Measurements from ENCODE around the gene LYRM1.
"Not testable (repeated sequence)": the region's sequence is repeated elsewhere in the genome, so short reads cannot be mapped to it uniquely, and the experiment has no call there.

LYRM1 gene

GRCh38 chr16:20860995-20861394 lies 39.6 kb upstream of the LYRM1 start:
- Histone ChIP-seq H3K4me1 (ENCODE audit: control insufficient read depth, insufficient read depth, low read length) (peaks cover 18% of the 10 kb centered on the region), H3K36me3 (ENCODE audit: control insufficient read depth in 2 of 2, insufficient read depth in 2 of 2, low read length in 2 of 2) (peaks cover 12 to 23% of the 10 kb centered on the region in 2 donors)
- not testable (repeated sequence) for H3K4me3 ChIP-seq (ENCODE audit: low read length in 2 of 2); H3K27ac ChIP-seq (ENCODE audit: low read length); H3K9ac ChIP-seq (ENCODE audit: low read length in 2 of 2); H3K9me3 ChIP-seq (ENCODE audit: control insufficient read depth in 2 of 2, low read length in 2 of 2); H3K27me3 ChIP-seq (ENCODE audit: control insufficient read depth in 1 of 2, insufficient read depth in 2 of 2, low read length in 2 of 2)

- peaks cover 31% of the 10 kb centered on the region for H3K4me1 ChIP-seq (ENCODE audit: control insufficient read depth, insufficient read depth, low read length)
- H3K27ac ChIP-seq (ENCODE audit: low read length): no peak overlapping the region
- H3K36me3 ChIP-seq (ENCODE audit: control insufficient read depth in 2 of 2, insufficient read depth in 2 of 2, low read length in 2 of 2): peaks cover 10 to 20% of the 10 kb centered on the region in 2 donors
- H3K4me3 ChIP-seq (ENCODE audit: low read length in 2 of 2): no peak overlapping the region
- no peaks in the 10 kb centered on the region for H3K27me3 ChIP-seq (ENCODE audit: control insufficient read depth in 1 of 2, insufficient read depth in 2 of 2, low read length in 2 of 2)
- no peaks in the 10 kb centered on the region for H3K9me3 ChIP-seq (ENCODE audit: control insufficient read depth in 2 of 2, low read length in 2 of 2)
- H3K9ac ChIP-seq (ENCODE audit: low read length in 2 of 2): no peak overlapping the region
These were observed 38.2 kb upstream of the LYRM1 start for GRCh38 chr16:20862162-20862960.

GRCh38 chr16:20864376-20864775 lies 36.2 kb upstream of the LYRM1 start:
- peaks cover 52% of the 10 kb centered on the region for H3K4me1 ChIP-seq (ENCODE audit: control insufficient read depth, insufficient read depth, low read length)
- not testable (repeated sequence) for H3K9me3 ChIP-seq (ENCODE audit: control insufficient read depth in 2 of 2, low read length in 2 of 2); H3K4me3 ChIP-seq (ENCODE audit: low read length in 2 of 2); H3K27ac ChIP-seq (ENCODE audit: low read length); H3K27me3 ChIP-seq (ENCODE audit: control insufficient read depth in 1 of 2, insufficient read depth in 2 of 2, low read length in 2 of 2)
- peak overlapping the region in 1 of 2 donors; percentile 29 for H3K9ac ChIP-seq (ENCODE audit: low read length in 2 of 2)
- H3K36me3 ChIP-seq (ENCODE audit: control insufficient read depth in 2 of 2, insufficient read depth in 2 of 2, low read length in 2 of 2): peaks cover 10 to 20% of the 10 kb centered on the region in 2 donors

- H3K9ac ChIP-seq (ENCODE audit: low read length in 2 of 2): no peak overlapping the region
- peaks cover 57% of the 10 kb centered on the region for H3K4me1 ChIP-seq (ENCODE audit: control insufficient read depth, insufficient read depth, low read length)
- H3K9me3 ChIP-seq (ENCODE audit: control insufficient read depth in 2 of 2, low read length in 2 of 2): no peaks in the 10 kb centered on the region
- H3K27me3 ChIP-seq (ENCODE audit: control insufficient read depth in 1 of 2, insufficient read depth in 2 of 2, low read length in 2 of 2): no peaks in the 10 kb centered on the region
- H3K4me3 ChIP-seq (ENCODE audit: low read length in 2 of 2): no peak overlapping the region
- peaks cover 10 to 16% of the 10 kb centered on the region in 2 donors for H3K36me3 ChIP-seq (ENCODE audit: control insufficient read depth in 2 of 2, insufficient read depth in 2 of 2, low read length in 2 of 2)
- peak overlapping the region; percentile 61 for H3K27ac ChIP-seq (ENCODE audit: low read length)
These were observed 35.0 kb upstream of the LYRM1 start for GRCh38 chr16:20865420-20866131.

GRCh38 chr16:20866145-20866772 lies 34.3 kb upstream of the LYRM1 start:
- Histone ChIP-seq H3K27ac (ENCODE audit: low read length) (peak overlapping the region; percentile 61), H3K4me3 (ENCODE audit: low read length in 2 of 2) (peak overlapping the region; percentile 35 to 37), H3K4me1 (ENCODE audit: control insufficient read depth, insufficient read depth, low read length) (peaks cover 61% of the 10 kb centered on the region), H3K27me3 (ENCODE audit: control insufficient read depth in 1 of 2, insufficient read depth in 2 of 2, low read length in 2 of 2) (no peaks in the 10 kb centered on the region), H3K36me3 (ENCODE audit: control insufficient read depth in 2 of 2, insufficient read depth in 2 of 2, low read length in 2 of 2) (peaks cover 7 to 11% of the 10 kb centered on the region in 2 donors), H3K9ac (ENCODE audit: low read length in 2 of 2) (no peak overlapping the region), H3K9me3 (ENCODE audit: control insufficient read depth in 2 of 2, low read length in 2 of 2) (no peaks in the 10 kb centered on the region)

- Histone ChIP-seq H3K4me1 (ENCODE audit: control insufficient read depth, insufficient read depth, low read length) (peaks cover 64% of the 10 kb centered on the region), H3K27me3 (ENCODE audit: control insufficient read depth in 1 of 2, insufficient read depth in 2 of 2, low read length in 2 of 2) (no peaks in the 10 kb centered on the region), H3K4me3 (ENCODE audit: low read length in 2 of 2) (peak overlapping the region; percentile 35 to 37), H3K36me3 (ENCODE audit: control insufficient read depth in 2 of 2, insufficient read depth in 2 of 2, low read length in 2 of 2) (peaks cover 5% of the 10 kb centered on the region in 2 donors), H3K9me3 (ENCODE audit: control insufficient read depth in 2 of 2, low read length in 2 of 2) (no peaks in the 10 kb centered on the region), H3K9ac (ENCODE audit: low read length in 2 of 2) (no peak overlapping the region), H3K27ac (ENCODE audit: low read length) (peak overlapping the region; percentile 61)
These were observed 33.8 kb upstream of the LYRM1 start for GRCh38 chr16:20866801-20867200.

GRCh38 chr16:20867585-20867984 lies 33.0 kb upstream of the LYRM1 start:
- H3K36me3 ChIP-seq (ENCODE audit: control insufficient read depth in 2 of 2, insufficient read depth in 2 of 2, low read length in 2 of 2): no peaks in the 10 kb centered on the region
- peak overlapping the region; percentile 61 for H3K27ac ChIP-seq (ENCODE audit: low read length)
- H3K4me1 ChIP-seq (ENCODE audit: control insufficient read depth, insufficient read depth, low read length): peaks cover 64% of the 10 kb centered on the region
- peak overlapping the region in 1 of 2 donors; percentile 35 for H3K4me3 ChIP-seq (ENCODE audit: low read length in 2 of 2)
- no peaks in the 10 kb centered on the region for H3K27me3 ChIP-seq (ENCODE audit: control insufficient read depth in 1 of 2, insufficient read depth in 2 of 2, low read length in 2 of 2)
- H3K9ac ChIP-seq (ENCODE audit: low read length in 2 of 2): no peak overlapping the region
- no peaks in the 10 kb centered on the region for H3K9me3 ChIP-seq (ENCODE audit: control insufficient read depth in 2 of 2, low read length in 2 of 2)

GRCh38 chr16:20868890-20869289 lies 31.7 kb upstream of the LYRM1 start:
- Histone ChIP-seq H3K36me3 (ENCODE audit: control insufficient read depth in 2 of 2, insufficient read depth in 2 of 2, low read length in 2 of 2) (no peaks in the 10 kb centered on the region), H3K9ac (ENCODE audit: low read length in 2 of 2) (peak overlapping the region in 1 of 2 donors; percentile 58), H3K27me3 (ENCODE audit: control insufficient read depth in 1 of 2, insufficient read depth in 2 of 2, low read length in 2 of 2) (no peaks in the 10 kb centered on the region), H3K27ac (ENCODE audit: low read length) (peak overlapping the region; percentile 61), H3K4me1 (ENCODE audit: control insufficient read depth, insufficient read depth, low read length) (peaks cover 64% of the 10 kb centered on the region), H3K4me3 (ENCODE audit: low read length in 2 of 2) (no peak overlapping the region), H3K9me3 (ENCODE audit: control insufficient read depth in 2 of 2, low read length in 2 of 2) (no peaks in the 10 kb centered on the region)

GRCh38 chr16:20870122-20870820 lies 30.3 kb upstream of the LYRM1 start:
- Histone ChIP-seq H3K9ac (ENCODE audit: low read length in 2 of 2) (no peak overlapping the region), H3K4me3 (ENCODE audit: low read length in 2 of 2) (no peak overlapping the region), H3K36me3 (ENCODE audit: control insufficient read depth in 2 of 2, insufficient read depth in 2 of 2, low read length in 2 of 2) (no peaks in the 10 kb centered on the region), H3K27ac (ENCODE audit: low read length) (peak overlapping the region; percentile 60), H3K4me1 (ENCODE audit: control insufficient read depth, insufficient read depth, low read length) (peaks cover 60% of the 10 kb centered on the region), H3K27me3 (ENCODE audit: control insufficient read depth in 1 of 2, insufficient read depth in 2 of 2, low read length in 2 of 2) (no peaks in the 10 kb centered on the region), H3K9me3 (ENCODE audit: control insufficient read depth in 2 of 2, low read length in 2 of 2) (no peaks in the 10 kb centered on the region)

GRCh38 chr16:20871258-20871657 lies 29.3 kb upstream of the LYRM1 start:
- H3K4me3 ChIP-seq (ENCODE audit: low read length in 2 of 2): no peak overlapping the region
- no peaks in the 10 kb centered on the region for H3K36me3 ChIP-seq (ENCODE audit: control insufficient read depth in 2 of 2, insufficient read depth in 2 of 2, low read length in 2 of 2)
- peak overlapping the region; percentile 60 for H3K27ac ChIP-seq (ENCODE audit: low read length)
- H3K9me3 ChIP-seq (ENCODE audit: control insufficient read depth in 2 of 2, low read length in 2 of 2): no peaks in the 10 kb centered on the region
- H3K9ac ChIP-seq (ENCODE audit: low read length in 2 of 2): no peak overlapping the region
- peaks cover 51% of the 10 kb centered on the region for H3K4me1 ChIP-seq (ENCODE audit: control insufficient read depth, insufficient read depth, low read length)
- H3K27me3 ChIP-seq (ENCODE audit: control insufficient read depth in 1 of 2, insufficient read depth in 2 of 2, low read length in 2 of 2): no peaks in the 10 kb centered on the region
